Tibial artery (tissue), 4 donors: ENCODE measurements around the gene TNNT2.

Source experiments
- DNase-seq, 2 donors: peaks; one replicate each; pipeline ENCODE4 v3.0.0-alpha.2; 2019
- H3K27ac ChIP-seq, 2 donors: fragments of 200-600 bp; sonication (generic) in 1 of 2; 1 replicate in 1 of 2; 2 replicates in 1 of 2; pipeline ENCODE4 v1.5.1; 2018 to 2019; ENCODE audit warnings: mild to moderate bottlenecking in 1 of 2
- H3K27me3 ChIP-seq, 2 donors: fragments of 200-600 bp; sonication (generic) in 1 of 2; one replicate each; pipeline versions ENCODE4 v1.5.1 to v1.6.0; 2016 to 2019
- H3K36me3 ChIP-seq, 3 donors: fragments of 200-600 bp; sonication (generic) in 2 of 3; one replicate each; pipeline ENCODE4 v1.5.1; 2016 to 2019; ENCODE audit warnings: mild to moderate bottlenecking in 2 of 3
- H3K4me1 ChIP-seq, 4 donors: fragments of 200-600 bp; sonication (generic) in 2 of 4; 1 replicate in 3 of 4; 2 replicates in 1 of 4; pipeline ENCODE4 v1.5.1; 2016 to 2019
- H3K4me3 ChIP-seq, 2 donors: fragments of 200-600 bp; sonication (generic) in 1 of 2; 1 replicate in 1 of 2; 2 replicates in 1 of 2; pipeline ENCODE4 v1.5.1; 2018 to 2019; ENCODE audit warnings: mild to moderate bottlenecking in 2 of 2
- H3K9me3 ChIP-seq, 3 donors: fragments of 200-600 bp; sonication (generic) in 1 of 3; one replicate each; pipeline ENCODE4 v1.5.1; 2016 to 2019
- intact Hi-C: fragments of 100-400 bp; cut with DNase I; formaldehyde crosslinking; loops from one replicate; pipeline ENCODE4 v1.15.0; 2023; ENCODE audit warnings: low total_unique reads
- TF ChIP-seq, protein P1 (sequence below), 2 experiments: fragments of 200-600 bp in 1 of 2; fragments of 450-650 bp in 1 of 2; IDR thresholded peaks; one replicate each; pipeline ENCODE4 v1.5.1; 2017 to 2019; ENCODE audit warnings: antibody characterized with exemption in 2 of 2, mild to moderate bottlenecking in 1 of 2, moderate library complexity in 1 of 2

Gene TNNT2

GRCh38 chr1:201326710-201327109 is 50.8 kb downstream of the TNNT2 start:
- no peaks in the 10 kb centered on the region for H3K9me3 ChIP-seq
- TF ChIP-seq, protein P1, sequence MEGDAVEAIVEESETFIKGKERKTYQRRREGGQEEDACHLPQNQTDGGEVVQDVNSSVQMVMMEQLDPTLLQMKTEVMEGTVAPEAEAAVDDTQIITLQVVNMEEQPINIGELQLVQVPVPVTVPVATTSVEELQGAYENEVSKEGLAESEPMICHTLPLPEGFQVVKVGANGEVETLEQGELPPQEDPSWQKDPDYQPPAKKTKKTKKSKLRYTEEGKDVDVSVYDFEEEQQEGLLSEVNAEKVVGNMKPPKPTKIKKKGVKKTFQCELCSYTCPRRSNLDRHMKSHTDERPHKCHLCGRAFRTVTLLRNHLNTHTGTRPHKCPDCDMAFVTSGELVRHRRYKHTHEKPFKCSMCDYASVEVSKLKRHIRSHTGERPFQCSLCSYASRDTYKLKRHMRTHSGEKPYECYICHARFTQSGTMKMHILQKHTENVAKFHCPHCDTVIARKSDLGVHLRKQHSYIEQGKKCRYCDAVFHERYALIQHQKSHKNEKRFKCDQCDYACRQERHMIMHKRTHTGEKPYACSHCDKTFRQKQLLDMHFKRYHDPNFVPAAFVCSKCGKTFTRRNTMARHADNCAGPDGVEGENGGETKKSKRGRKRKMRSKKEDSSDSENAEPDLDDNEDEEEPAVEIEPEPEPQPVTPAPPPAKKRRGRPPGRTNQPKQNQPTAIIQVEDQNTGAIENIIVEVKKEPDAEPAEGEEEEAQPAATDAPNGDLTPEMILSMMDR (IDR thresholded peaks at IDR 0.05): no peak
- no peak for DNase-seq
- H3K27me3 ChIP-seq: no peaks in the 10 kb centered on the region
- intact Hi-C loops: no loop called here
- H3K36me3 ChIP-seq: peaks cover 0 to 33% (median 0%) of the 10 kb centered on the region in 3 donors
- H3K4me1 ChIP-seq: peaks cover 0 to 5% (median 0%) of the 10 kb centered on the region in 4 donors
- no peak overlapping the region for H3K4me3 ChIP-seq
- no peak overlapping the region for H3K27ac ChIP-seq

DNA sequence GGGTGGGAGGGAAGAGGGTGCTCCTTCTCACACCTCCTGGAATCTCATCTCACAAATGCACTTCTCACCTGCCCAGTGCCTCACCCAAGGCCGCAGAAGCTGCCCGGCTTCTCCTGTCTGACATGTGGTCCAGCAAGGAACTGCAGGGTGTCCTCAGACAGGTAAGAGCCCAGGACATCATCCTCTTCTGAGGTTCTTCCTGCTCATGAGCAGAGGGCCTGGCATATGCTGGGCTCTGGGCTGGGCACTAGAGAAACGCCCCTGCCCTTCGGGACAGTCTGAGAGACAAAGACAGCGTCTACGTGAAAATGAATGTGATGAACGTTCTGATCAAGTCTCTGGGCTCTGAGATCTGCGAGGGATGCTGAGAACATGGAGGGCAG is 51.8 kb downstream of the TNNT2 start:
- TF ChIP-seq, protein P1 (IDR thresholded peaks at IDR 0.05): no peak
- H3K4me1 ChIP-seq: peaks cover 0 to 5% (median 0%) of the 10 kb centered on the region in 4 donors
- intact Hi-C loops: no loop called here
- no peak for DNase-seq
- H3K36me3 ChIP-seq: peaks cover 0 to 35% (median 0%) of the 10 kb centered on the region in 3 donors
- H3K27ac ChIP-seq: no peak overlapping the region
- H3K27me3 ChIP-seq: no peaks in the 10 kb centered on the region
- H3K9me3 ChIP-seq: no peaks in the 10 kb centered on the region
- H3K4me3 ChIP-seq: no peak overlapping the region

DNA sequence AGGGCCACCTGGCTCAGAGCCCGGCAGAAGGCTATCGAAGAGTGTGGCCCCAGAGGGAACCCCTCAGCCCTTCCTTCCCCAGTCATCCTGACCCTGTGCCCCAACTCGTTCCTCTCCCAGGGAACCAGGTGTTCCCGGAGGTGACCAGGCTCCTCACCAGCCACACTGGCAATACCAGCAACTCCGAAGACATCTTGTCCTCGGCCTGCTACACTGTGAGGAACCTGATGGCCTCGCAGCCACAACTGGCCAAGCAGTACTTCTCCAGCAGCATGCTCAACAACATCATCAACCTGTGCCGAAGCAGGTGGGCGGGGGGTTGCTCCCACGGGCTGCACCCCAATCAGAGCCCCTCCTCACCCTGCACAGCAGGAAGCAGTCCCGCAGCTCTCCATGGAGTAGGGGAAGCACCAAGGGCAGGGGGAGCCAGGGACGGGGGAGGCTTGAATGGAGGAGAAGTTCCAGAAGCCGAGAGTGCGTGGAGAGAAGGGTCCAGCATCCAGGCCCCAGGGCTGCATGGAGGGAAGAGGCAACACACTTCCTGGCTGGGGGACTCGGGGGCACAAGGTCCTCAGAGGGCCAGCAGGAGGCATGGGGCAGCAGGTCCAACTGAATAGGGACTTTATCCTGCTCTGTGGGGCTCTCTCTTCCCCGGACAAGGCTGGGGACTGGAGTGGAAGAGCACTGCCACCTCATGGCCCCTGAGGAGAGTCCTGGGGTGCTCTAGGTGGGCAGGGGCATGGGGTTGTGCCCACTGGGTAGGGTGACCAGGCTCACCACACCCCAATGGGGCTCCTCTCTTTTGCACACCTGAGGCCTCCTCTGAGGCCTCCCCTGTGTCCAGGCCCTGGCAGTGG is 52.4 kb downstream of the TNNT2 start:
- no peak for DNase-seq
- Histone ChIP-seq H3K4me1 (peaks cover 0 to 5% (median 0%) of the 10 kb centered on the region in 4 donors), H3K4me3 (no peak overlapping the region), H3K36me3 (peaks cover 0 to 35% (median 0%) of the 10 kb centered on the region in 3 donors), H3K27ac (no peak overlapping the region), H3K27me3 (no peaks in the 10 kb centered on the region), H3K9me3 (no peaks in the 10 kb centered on the region)
- intact Hi-C loops: no loop called here
- TF ChIP-seq, protein P1 (IDR thresholded peaks at IDR 0.05): no peak

- no peak for DNase-seq
- no peak overlapping the region for H3K4me3 ChIP-seq
- intact Hi-C loops: no loop called here
- H3K27ac ChIP-seq: no peak overlapping the region
- no peaks in the 10 kb centered on the region for H3K27me3 ChIP-seq
- TF ChIP-seq, protein P1 (IDR thresholded peaks at IDR 0.05): no peak
- H3K36me3 ChIP-seq: peaks cover 0 to 35% (median 0%) of the 10 kb centered on the region in 3 donors
- H3K4me1 ChIP-seq: peaks cover 0 to under 1% (median 0%) of the 10 kb centered on the region in 4 donors
- H3K9me3 ChIP-seq: no peaks in the 10 kb centered on the region
Measured at GRCh38 chr1:201324306-201324705, 53.2 kb downstream of the TNNT2 start.

DNA sequence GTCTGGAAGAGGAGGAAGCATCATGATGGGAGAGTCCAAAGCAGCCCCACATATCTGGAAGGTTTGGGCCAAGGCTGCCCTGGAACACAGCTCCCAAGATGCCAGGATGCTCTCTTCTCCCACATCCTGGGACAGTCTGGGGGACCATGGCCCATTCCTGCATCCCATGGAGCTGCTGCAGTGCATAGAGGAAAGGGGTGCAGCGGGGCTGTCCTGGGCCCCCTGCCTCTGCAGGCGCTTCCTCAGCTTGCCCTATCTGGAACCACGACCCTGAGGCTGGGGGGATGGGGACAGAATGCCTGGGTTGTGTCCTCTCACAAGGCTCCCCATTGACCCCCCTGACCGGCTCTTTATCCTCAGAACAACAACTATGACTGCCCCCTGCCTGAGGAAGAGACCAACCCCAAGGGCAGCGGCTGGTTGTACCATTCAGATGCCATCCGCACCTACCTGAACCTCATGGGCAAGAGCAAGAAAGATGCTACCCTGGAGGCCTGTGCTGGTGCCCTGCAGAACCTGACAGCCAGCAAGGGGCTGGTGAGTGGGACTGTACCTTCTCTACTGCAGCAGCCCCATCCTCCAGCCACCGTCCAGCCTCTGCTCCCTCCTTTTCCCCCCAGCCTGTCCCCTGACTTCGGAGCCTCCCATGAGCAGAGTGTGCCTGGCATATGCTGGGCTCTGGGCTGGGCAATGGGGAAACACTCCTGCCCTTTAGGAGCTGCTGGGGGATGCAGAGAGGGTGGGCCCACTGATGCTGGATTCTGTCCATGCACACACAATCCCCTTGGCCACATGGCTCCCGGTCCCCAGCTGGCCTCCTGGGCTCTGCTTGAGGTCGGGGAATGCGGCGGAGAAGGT is 54.6 kb downstream of the TNNT2 start:
- TF ChIP-seq, protein P1 (IDR thresholded peaks at IDR 0.05): no peak
- intact Hi-C loops: no loop called here
- Histone ChIP-seq H3K4me3 (no peak overlapping the region), H3K36me3 (peaks cover 0 to 37% (median 0%) of the 10 kb centered on the region in 3 donors), H3K9me3 (no peaks in the 10 kb centered on the region), H3K27ac (no peak overlapping the region), H3K27me3 (no peaks in the 10 kb centered on the region), H3K4me1 (no peaks in the 10 kb centered on the region)
- no peak for DNase-seq
